ENCODE results near the gene QRFPR.

- TF ChIP-seq CTCF (IDR thresholded peaks at IDR 0.05; ENCODE audit: poor library complexity) (no peak), EZH2phosphoT487 (IDR thresholded peaks at IDR 0.05; ENCODE audit: low read depth, severe bottlenecking, unreplicated experiment) (no peak)
Observed at GRCh38 chr4:121400632-121401031, 19.8 kb upstream of the QRFPR start.
